Upper lobe of left lung (tissue), 6 donors: ENCODE data around the gene AGAP1. TPM values are rescaled to one million over a fixed set of nuclear protein-coding genes. Genes with fewer than 3 reads are reported as not detected.

Source experiments
- ATAC-seq, 2 donors: fragments of 200-7000 bp; cut with Tn5 transposase; one replicate each; pipeline ENCODE4 v1.9.1; 2022; ENCODE audit warnings: mild to moderate bottlenecking in 2 of 2, moderate library complexity in 2 of 2; ENCODE audit not compliant: low FRiP score in 2 of 2
- DNase-seq, 2 donors: peaks; one replicate each; pipeline ENCODE4 v3.0.0-alpha.2; 2019 to 2020
- H3K27ac ChIP-seq, 4 donors: fragments of 200-600 bp; sonication (generic); one replicate each; pipeline ENCODE4 v1.5.1; 2016 to 2019
- H3K27me3 ChIP-seq, 4 donors: fragments of 200-600 bp; sonication (generic); one replicate each; pipeline ENCODE4 v1.5.1; 2017 to 2019
- H3K36me3 ChIP-seq, 4 donors: fragments of 200-600 bp; sonication (generic); one replicate each; pipeline ENCODE4 v1.5.1; 2016 to 2019
- H3K4me1 ChIP-seq, 4 donors: fragments of 200-600 bp; sonication (generic); one replicate each; pipeline ENCODE4 v1.5.1; 2018 to 2019
- H3K4me3 ChIP-seq, 4 donors: fragments of 200-600 bp; sonication (generic); one replicate each; pipeline ENCODE4 v1.5.1; 2017 to 2019; ENCODE audit warnings: mild to moderate bottlenecking in 2 of 4, moderate library complexity in 1 of 4
- H3K9me3 ChIP-seq, 4 donors: fragments of 200-600 bp; sonication (generic); one replicate each; pipeline ENCODE4 v1.5.1; 2018 to 2019
- EP300 ChIP-seq, 4 donors: sonication (generic); formaldehyde crosslinking; IDR thresholded peaks; one replicate each; pipeline ENCODE4 v1.5.1; 2017; ENCODE audit warnings: antibody characterized with exemption in 4 of 4, control low read depth in 2 of 4
- POLR2A ChIP-seq, 4 donors: fragments of 450-650 bp; IDR thresholded peaks; one replicate each; pipeline ENCODE4 v1.5.1; 2016 to 2017; ENCODE audit warnings: antibody characterized with exemption in 4 of 4, mild to moderate bottlenecking in 2 of 4
- POLR2AphosphoS5 ChIP-seq, 2 donors: sonication (generic); formaldehyde crosslinking; IDR thresholded peaks; one replicate each; pipeline ENCODE4 v1.5.1; 2017; ENCODE audit warnings: antibody characterized with exemption in 2 of 2
- WGBS, 2 donors: methylation state at CpG; one replicate each; pipeline ENCODE4 v1.1.5; 2017 to 2018; 5-methylcytosine and 5-hydroxymethylcytosine counted together
- total RNA-seq, 6 donors: library from RNA; depleted of rRNA in 4 of 6; stranded (reverse); fragments of >200 nt in 4 of 6; gene quantifications; one replicate each; pipeline versions ENCODE4 v1.1.0 to v1.2.1, GENCODE V29; 2016 to 2021
- TF ChIP-seq, protein P1 (sequence below), 6 experiments: fragments of 450-650 bp in 4 of 6; fragments of 200-600 bp in 2 of 6; sonication (generic) in 2 of 6; IDR thresholded peaks; one replicate each; pipeline ENCODE4 v1.5.1; 2016 to 2019; ENCODE audit warnings: antibody characterized with exemption in 6 of 6
- donor health status: DM: no; HTN: no; CAD: no; lungs with moderate emphysema.
- donor health status: DM: no; HTN: yes; CAD: no; lungs with severe emphysema.

The AGAP1 gene
- total RNA-seq, 6 donors from 2014 or later: 25.5 to 45.1 (median 30.7) TPM

DNA sequence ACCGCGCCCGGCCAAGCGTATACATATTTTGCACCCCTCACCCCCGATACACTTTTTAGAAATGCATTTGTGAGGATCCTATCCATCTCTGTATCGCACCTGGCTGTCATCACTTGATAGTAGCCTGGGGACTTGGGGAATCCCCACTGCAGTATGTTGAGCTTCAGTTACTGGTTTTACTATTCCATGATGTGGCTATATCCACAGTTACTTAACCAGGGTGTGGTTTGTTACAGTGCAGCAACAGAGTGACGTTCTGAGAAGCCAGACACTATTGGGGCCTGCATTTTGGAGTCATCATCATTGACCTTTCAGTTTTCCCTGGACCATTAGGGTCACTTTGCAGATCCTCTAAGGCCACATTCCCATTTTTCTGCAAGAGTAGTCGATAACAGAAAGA is 212.7 kb downstream of the AGAP1 start:
- 90 to 96% methylated on average over 8 of the region's 8 CpGs for WGBS, 2 donors
- Histone ChIP-seq H3K36me3 (peaks cover 0 to 3% (median 0%) of the 10 kb centered on the region in 4 donors), H3K27me3 (no peaks in the 10 kb centered on the region), H3K4me3 (no peak overlapping the region), H3K9me3 (no peaks in the 10 kb centered on the region), H3K4me1 (peaks cover 11 to 43% (median 15%) of the 10 kb centered on the region in 4 donors), H3K27ac (no peak overlapping the region)
- no peak for ATAC-seq
- no peak for DNase-seq
- TF ChIP-seq POLR2A (IDR thresholded peaks at IDR 0.05) (no peak), EP300 (IDR thresholded peaks at IDR 0.05) (no peak)
- TF ChIP-seq, protein P1, sequence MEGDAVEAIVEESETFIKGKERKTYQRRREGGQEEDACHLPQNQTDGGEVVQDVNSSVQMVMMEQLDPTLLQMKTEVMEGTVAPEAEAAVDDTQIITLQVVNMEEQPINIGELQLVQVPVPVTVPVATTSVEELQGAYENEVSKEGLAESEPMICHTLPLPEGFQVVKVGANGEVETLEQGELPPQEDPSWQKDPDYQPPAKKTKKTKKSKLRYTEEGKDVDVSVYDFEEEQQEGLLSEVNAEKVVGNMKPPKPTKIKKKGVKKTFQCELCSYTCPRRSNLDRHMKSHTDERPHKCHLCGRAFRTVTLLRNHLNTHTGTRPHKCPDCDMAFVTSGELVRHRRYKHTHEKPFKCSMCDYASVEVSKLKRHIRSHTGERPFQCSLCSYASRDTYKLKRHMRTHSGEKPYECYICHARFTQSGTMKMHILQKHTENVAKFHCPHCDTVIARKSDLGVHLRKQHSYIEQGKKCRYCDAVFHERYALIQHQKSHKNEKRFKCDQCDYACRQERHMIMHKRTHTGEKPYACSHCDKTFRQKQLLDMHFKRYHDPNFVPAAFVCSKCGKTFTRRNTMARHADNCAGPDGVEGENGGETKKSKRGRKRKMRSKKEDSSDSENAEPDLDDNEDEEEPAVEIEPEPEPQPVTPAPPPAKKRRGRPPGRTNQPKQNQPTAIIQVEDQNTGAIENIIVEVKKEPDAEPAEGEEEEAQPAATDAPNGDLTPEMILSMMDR (IDR thresholded peaks at IDR 0.05): no peak

GRCh38 chr2:235707411-235708096 is 213.7 kb downstream of the AGAP1 start:
- no peak for ATAC-seq
- TF ChIP-seq POLR2A (IDR thresholded peaks at IDR 0.05) (no peak), POLR2AphosphoS5 (IDR thresholded peaks at IDR 0.05) (no peak), EP300 (IDR thresholded peaks at IDR 0.05) (no peak)
- TF ChIP-seq, protein P1 (IDR thresholded peaks at IDR 0.05): no peak

GRCh38 chr2:235709124-235709813 is 215.4 kb downstream of the AGAP1 start:
- TF ChIP-seq, protein P1 (IDR thresholded peaks at IDR 0.05): no peak
- TF ChIP-seq POLR2A (IDR thresholded peaks at IDR 0.05): no peak
- peak in 1 of 4 donors; percentile 36 for TF ChIP-seq EP300 (IDR thresholded peaks at IDR 0.05)
- Histone ChIP-seq H3K4me1 (peaks cover 10 to 25% (median 13%) of the 10 kb centered on the region in 4 donors), H3K9me3 (no peaks in the 10 kb centered on the region), H3K36me3 (peaks cover 0 to 3% (median 0%) of the 10 kb centered on the region in 4 donors), H3K27ac (peak overlapping the region in 3 of 4 donors; percentile 0 to 20 (median 12)), H3K4me3 (no peak overlapping the region), H3K27me3 (no peaks in the 10 kb centered on the region)
- DNase-seq (peak in 1 of 2 donors; percentile 40), ATAC-seq (peak; percentile 22 to 84)
- WGBS, 2 donors: 76 to 86% methylated on average over 12 to 14 of the region's 14 CpGs

More at GRCh38 chr2:235707411-235708096, 213.7 kb downstream of the AGAP1 start:
- WGBS, 2 donors: 89 to 98% methylated on average over 10 to 11 of the region's 18 CpGs
- DNase-seq: no peak
- peaks cover 10 to 33% (median 13%) of the 10 kb centered on the region in 4 donors for H3K4me1 ChIP-seq
- no peak overlapping the region for H3K4me3 ChIP-seq
- H3K27ac ChIP-seq: no peak overlapping the region
- H3K36me3 ChIP-seq: peaks cover 0 to 3% (median 0%) of the 10 kb centered on the region in 4 donors
- no peaks in the 10 kb centered on the region for H3K27me3 ChIP-seq
- H3K9me3 ChIP-seq: no peaks in the 10 kb centered on the region

GRCh38 chr2:235709969-235710879 is 216.4 kb downstream of the AGAP1 start:
- ATAC-seq: no peak
- Histone ChIP-seq H3K27ac (peak overlapping the region; percentile 4 to 51 (median 33)), H3K36me3 (peaks cover 0 to 3% (median 0%) of the 10 kb centered on the region in 4 donors), H3K9me3 (no peaks in the 10 kb centered on the region), H3K27me3 (no peaks in the 10 kb centered on the region), H3K4me1 (peaks cover 10 to 25% (median 13%) of the 10 kb centered on the region in 4 donors), H3K4me3 (no peak overlapping the region)
- no peak for DNase-seq
- TF ChIP-seq, protein P1 (IDR thresholded peaks at IDR 0.05): no peak
- TF ChIP-seq EP300 (IDR thresholded peaks at IDR 0.05): peak in 1 of 4 donors; percentile 44
- TF ChIP-seq POLR2A (IDR thresholded peaks at IDR 0.05): no peak
- no peak for TF ChIP-seq POLR2AphosphoS5 (IDR thresholded peaks at IDR 0.05)
- 77 to 82% methylated on average over 27 of the region's 27 CpGs for WGBS, 2 donors
